Activated CD4-positive, CD25-positive, alpha-beta regulatory T cell treated with anti-CD3 and anti-CD28 coated beads, Interleukin-2, amount 50 U/mL, for 24 hours (primary cell): ENCODE results near the gene USP17L29.
A peak's percentile ranks its signal among the peaks of the same experiment; 100 is the strongest.
"Not testable (repeated sequence)": the region's sequence is repeated elsewhere in the genome, so short reads cannot be mapped to it uniquely, and the experiment has no call there.

Source experiments
- ATAC-seq, 2 donors: fragments of 150-1000 bp; cut with Tn5 transposase; one replicate each; pipeline ENCODE4 v1.10.0; 2021; ENCODE audit warnings: mild to moderate bottlenecking in 1 of 2, moderate library complexity in 1 of 2

The USP17L29 gene, protein sequence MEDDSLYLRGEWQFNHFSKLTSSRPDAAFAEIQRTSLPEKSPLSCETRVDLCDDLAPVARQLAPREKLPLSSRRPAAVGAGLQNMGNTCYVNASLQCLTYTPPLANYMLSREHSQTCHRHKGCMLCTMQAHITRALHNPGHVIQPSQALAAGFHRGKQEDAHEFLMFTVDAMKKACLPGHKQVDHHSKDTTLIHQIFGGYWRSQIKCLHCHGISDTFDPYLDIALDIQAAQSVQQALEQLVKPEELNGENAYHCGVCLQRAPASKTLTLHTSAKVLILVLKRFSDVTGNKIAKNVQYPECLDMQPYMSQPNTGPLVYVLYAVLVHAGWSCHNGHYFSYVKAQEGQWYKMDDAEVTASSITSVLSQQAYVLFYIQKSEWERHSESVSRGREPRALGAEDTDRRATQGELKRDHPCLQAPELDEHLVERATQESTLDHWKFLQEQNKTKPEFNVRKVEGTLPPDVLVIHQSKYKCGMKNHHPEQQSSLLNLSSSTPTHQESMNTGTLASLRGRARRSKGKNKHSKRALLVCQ

GRCh38 chr4:9353338-9353737 lies at the start of gene USP17L29:
USP17L29 (plus strand) TSS chr4:9353638; CDS start chr4:9353638, 0 bp downstream.
- ATAC-seq, result not testable (repeated sequence)

DNA sequence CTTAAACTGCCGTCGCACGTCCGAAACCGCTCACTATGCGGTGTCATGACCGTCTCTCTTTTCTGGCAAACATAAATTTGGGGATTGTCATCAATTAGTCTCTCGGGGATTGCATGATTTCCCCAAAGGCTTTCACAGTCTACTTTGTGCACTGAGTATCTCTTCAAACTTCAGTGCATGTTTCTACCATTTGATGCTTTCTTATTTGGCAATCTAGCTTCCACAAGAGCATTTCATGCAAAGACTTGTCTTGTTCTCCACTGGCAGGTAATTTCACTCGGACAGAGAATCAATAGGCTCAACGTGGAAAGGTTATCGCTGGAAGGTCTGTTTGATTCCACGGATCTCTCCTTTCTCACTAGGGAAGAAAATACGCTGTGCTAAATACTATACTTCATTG lies 29.2 kb upstream of the USP17L29 start:
- ATAC-seq, result not testable (repeated sequence)

DNA sequence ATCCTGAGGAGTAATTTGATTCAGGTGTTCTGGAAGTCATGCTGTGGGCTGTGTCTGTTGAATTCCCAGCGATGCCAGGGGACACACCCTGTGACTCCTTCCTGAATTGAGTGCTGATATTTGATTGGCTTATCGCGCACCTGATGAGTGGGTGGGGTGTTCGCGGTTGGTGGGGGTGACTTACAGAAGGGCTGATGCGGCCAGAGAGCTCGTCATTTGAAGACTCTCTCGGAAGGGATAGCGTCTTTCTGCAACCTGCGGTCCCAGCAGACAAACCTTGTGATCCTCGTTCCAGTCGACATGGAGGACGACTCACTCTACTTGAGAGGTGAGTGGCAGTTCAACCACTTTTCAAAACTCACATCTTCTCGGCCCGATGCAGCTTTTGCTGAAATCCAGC lies 28.6 kb upstream of the USP17L29 start, which contains the start of gene USP17L24:
Gene USP17L24, plus strand, starts transcription at position 301 of the 400 bp plus-strand sequence. Its CDS starts 0 bp downstream, at position 301.
- not testable (repeated sequence) for ATAC-seq

- not testable (repeated sequence) for ATAC-seq
Measured at GRCh38 chr4:9329611-9330010, 23.8 kb upstream of the USP17L29 start, which contains the start of gene USP17L25. USP17L25 (plus strand) TSS chr4:9329911; CDS start chr4:9329911, 0 bp downstream.

- ATAC-seq, result not testable (repeated sequence)
Measured at GRCh38 chr4:9334358-9334757, 19.1 kb upstream of the USP17L29 start, which contains the start of gene USP17L26. USP17L26 (plus strand) TSS chr4:9334658; CDS start chr4:9334658, 0 bp downstream.

- ATAC-seq, result not testable (repeated sequence)
Measured at GRCh38 chr4:9339103-9339502, 14.3 kb upstream of the USP17L29 start, which contains the start of gene USP17L5. USP17L5 (plus strand) TSS chr4:9339403; CDS start chr4:9339403, 0 bp downstream.

GRCh38 chr4:9343848-9344247 lies 9.6 kb upstream of the USP17L29 start, which contains the start of gene USP17L27:
USP17L27 (plus strand) TSS chr4:9344148; CDS start chr4:9344148, 0 bp downstream.
- ATAC-seq, result not testable (repeated sequence)

GRCh38 chr4:9348593-9348992 lies 4.8 kb upstream of the USP17L29 start, which contains the start of gene USP17L28:
USP17L28 (plus strand) TSS chr4:9348893; CDS start chr4:9348893, 0 bp downstream.
- not testable (repeated sequence) for ATAC-seq

GRCh38 chr4:9350866-9351265 lies 2.6 kb upstream of the USP17L29 start:
- ATAC-seq, result not testable (repeated sequence)

GRCh38 chr4:9362829-9363228 lies 9.4 kb downstream of the USP17L29 start, which contains the start of gene USP17L30:
USP17L30 (plus strand) TSS chr4:9363129; CDS start chr4:9363129, 0 bp downstream.
- not testable (repeated sequence) for ATAC-seq

DNA sequence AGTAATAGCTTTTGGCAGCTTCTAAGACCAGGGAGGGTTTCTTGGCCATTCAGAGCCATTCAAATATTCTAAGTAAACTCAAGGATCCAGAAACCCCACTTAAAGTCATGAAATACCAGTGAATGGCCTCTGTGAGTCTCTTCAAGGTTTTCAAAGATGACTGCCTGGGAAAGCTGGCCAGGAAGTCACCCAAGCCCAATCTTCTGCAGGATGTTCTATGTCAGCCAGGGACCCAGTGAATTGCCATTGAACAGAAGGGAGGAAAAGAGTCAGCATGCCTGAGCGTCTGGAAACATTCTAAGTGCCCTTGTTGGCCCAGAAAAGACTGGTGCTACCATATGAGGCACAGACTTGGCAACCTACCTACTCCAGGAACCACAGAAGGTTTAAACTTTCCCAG lies 26.4 kb downstream of the USP17L29 start:
- ATAC-seq, result not testable (repeated sequence)

- ATAC-seq, result peak in 1 of 2 donors; percentile 38
Measured at GRCh38 chr4:9381012-9381534, 27.6 kb downstream of the USP17L29 start.

GRCh38 chr4:9384126-9384525 lies 30.7 kb downstream of the USP17L29 start:
- ATAC-seq, result no peak

- not testable (repeated sequence) for ATAC-seq
Measured at GRCh38 chr4:9389001-9389400, 35.6 kb downstream of the USP17L29 start.
